PC-3 (cell line): ENCODE data around the gene ATXN7L1.

Source experiments
- EZH2 ChIP-seq: fragments of 300-600 bp; sonication (generic); IDR thresholded peaks from one replicate; pipeline ENCODE4 v1.6.1; 2017; ENCODE audit warnings: antibody characterized with exemption, mild to moderate bottlenecking, low read length; ENCODE audit not compliant: unreplicated experiment
- TF ChIP-seq, protein P1 (sequence below): fragments of 300-600 bp; sonication (generic); conservative IDR thresholded peaks from 2 replicates; pipeline ENCODE4 v1.5.1; 2017; ENCODE audit warnings: antibody characterized with exemption, low read depth, mild to moderate bottlenecking, low read length

DNA sequence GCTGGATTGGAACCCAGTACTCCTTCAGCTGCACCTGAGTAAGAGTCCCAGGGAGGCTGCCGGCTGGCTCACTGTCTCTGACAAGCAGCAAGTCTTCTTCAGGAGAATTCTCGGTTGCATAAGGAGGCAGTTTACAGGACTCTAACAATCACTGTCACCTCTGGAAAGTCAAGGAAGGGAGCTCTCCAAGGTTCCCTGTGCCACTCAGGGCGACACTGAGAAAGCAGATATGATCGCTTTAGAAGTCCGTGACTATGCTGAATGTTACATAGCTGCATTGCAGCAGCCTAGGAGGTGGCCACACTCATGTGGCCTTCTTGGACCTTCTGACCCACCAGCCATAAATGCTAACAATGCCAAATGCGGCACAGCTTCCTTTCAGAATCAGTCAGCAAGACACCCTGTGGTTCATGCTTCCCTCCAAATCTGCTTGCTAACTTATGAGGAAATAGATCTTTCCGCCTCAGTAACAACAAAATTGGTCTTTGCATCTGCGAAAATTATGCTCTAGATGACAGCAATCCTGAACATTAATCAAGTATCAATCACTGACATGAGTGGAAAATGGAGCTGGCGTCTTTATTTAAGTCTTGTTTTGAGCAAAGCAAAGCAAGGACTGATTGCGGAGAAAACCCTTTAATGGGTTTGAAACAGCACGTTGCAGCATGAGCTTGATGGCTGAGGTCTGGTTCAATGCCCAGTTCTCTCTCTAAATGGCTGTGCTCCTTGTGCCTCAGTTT is 132.9 kb downstream of the ATXN7L1 start:
- TF ChIP-seq, protein P1, sequence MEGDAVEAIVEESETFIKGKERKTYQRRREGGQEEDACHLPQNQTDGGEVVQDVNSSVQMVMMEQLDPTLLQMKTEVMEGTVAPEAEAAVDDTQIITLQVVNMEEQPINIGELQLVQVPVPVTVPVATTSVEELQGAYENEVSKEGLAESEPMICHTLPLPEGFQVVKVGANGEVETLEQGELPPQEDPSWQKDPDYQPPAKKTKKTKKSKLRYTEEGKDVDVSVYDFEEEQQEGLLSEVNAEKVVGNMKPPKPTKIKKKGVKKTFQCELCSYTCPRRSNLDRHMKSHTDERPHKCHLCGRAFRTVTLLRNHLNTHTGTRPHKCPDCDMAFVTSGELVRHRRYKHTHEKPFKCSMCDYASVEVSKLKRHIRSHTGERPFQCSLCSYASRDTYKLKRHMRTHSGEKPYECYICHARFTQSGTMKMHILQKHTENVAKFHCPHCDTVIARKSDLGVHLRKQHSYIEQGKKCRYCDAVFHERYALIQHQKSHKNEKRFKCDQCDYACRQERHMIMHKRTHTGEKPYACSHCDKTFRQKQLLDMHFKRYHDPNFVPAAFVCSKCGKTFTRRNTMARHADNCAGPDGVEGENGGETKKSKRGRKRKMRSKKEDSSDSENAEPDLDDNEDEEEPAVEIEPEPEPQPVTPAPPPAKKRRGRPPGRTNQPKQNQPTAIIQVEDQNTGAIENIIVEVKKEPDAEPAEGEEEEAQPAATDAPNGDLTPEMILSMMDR, result no peak
- TF ChIP-seq EZH2, result no peak
